GM21619 (cell line): ENCODE data around the gene TCF3.
"Not testable (repeated sequence)": the region's sequence is repeated elsewhere in the genome, so short reads cannot be mapped to it uniquely, and the experiment has no call there.

ENCODE experiments used
- ATAC-seq: cut with Tn5 transposase; IDR thresholded peaks from one replicate; pipeline ENCODE4 v1.9.1; 2021; ENCODE audit not compliant: unreplicated experiment

TCF3 gene

DNA sequence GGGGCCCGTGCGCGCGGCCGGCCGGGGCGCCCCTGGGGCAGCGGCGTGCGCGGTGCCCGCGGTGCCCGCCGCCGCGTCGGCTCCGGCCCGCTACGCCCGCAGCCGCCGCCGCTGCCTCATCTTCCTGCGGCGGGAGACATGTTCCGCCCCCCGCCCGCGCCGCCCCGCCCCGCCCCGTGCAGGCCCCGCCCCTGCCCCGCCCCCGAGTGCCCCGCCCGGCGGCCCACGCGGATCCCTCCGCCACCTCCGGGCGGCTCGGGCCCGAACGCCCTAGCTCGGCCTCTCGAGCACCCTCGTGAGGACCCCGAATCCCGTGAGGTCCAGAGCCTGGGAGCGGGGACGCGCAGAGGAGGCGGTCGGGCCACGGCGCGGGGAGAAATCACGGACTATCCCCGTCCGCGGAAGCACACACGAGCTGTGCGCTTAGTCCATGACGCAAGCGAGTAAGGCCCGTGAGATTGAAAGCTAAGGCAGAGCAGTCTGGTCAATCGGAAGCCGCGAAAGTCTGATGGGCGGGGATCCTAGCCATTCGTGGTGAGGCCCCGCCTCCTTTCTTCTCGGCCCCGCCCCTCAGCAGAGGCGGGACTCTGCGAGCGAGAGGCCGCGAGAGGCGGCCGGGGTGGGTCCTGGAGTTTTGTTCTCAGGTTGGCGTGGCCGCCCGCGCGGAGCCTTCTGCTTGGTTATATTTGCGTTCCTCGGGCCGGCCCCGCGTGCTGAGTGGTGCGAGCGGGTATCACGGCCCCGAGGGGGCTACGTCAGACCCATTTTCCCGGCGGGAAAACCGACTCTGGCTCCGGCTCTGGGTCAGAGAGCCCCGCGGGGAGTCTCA, at the start of gene TCF3:
Gene TCF3, minus strand, starts transcription at position 145 of the 829 bp plus-strand sequence. CDS start 2,367 bp downstream, outside the sequence.
- ATAC-seq: peak; percentile 61

DNA sequence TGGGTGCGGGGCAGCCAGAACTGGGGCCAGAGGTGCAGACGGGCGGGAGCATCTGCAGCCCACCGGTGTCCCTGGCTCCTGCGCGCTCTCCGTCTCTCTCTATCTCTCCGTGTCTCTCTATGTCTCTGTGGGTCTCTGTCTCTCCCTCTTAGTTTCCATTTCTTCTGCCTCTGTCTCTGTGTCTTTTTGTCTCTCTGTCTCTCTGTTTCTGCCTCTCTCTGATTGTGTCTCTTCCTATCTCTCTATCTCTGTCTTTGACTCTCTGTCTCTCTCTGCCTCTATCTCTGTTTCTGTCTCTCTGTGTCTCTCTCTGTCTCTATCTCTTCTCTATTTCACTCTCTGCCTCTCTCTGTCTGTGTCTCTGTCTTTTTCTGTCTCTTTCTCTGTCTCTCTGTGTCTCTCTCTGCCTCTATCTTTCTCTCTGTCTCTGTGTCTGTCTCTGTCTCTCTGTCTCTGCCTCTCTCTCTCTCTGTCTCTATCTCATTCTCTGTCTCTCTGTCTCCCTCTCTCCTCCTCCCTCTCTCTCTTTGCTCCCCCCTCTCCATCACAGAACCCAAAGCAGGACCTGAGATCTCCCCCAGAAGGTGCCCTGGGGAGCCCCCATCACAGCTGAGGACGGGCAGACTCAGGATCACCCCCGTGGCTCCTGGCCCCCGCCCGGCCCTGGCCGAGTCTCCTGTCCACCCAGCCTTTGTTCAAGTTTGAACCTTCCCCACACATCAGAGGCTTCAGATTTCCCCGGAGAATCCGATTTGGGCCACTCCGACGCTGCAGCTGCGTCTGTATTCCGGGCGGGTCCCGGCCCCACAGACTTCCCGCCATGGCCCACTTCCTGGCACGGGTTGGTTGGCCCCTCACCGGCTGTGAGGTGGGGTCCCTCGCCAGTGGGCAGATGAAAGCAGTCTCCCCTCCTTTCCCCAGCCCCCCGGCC, 48.6 kb upstream of the TCF3 start:
- ATAC-seq: no peak

- ATAC-seq: no peak
Observed at GRCh38 chr19:1699998-1700732, 47.8 kb upstream of the TCF3 start.

- ATAC-seq: no peak
Observed at GRCh38 chr19:1699386-1699785, 47.0 kb upstream of the TCF3 start.

- ATAC-seq: no peak
Observed at GRCh38 chr19:1698636-1699035, 46.2 kb upstream of the TCF3 start.

- ATAC-seq: not testable (repeated sequence)
Observed at GRCh38 chr19:1695481-1695880, 43.1 kb upstream of the TCF3 start.

DNA sequence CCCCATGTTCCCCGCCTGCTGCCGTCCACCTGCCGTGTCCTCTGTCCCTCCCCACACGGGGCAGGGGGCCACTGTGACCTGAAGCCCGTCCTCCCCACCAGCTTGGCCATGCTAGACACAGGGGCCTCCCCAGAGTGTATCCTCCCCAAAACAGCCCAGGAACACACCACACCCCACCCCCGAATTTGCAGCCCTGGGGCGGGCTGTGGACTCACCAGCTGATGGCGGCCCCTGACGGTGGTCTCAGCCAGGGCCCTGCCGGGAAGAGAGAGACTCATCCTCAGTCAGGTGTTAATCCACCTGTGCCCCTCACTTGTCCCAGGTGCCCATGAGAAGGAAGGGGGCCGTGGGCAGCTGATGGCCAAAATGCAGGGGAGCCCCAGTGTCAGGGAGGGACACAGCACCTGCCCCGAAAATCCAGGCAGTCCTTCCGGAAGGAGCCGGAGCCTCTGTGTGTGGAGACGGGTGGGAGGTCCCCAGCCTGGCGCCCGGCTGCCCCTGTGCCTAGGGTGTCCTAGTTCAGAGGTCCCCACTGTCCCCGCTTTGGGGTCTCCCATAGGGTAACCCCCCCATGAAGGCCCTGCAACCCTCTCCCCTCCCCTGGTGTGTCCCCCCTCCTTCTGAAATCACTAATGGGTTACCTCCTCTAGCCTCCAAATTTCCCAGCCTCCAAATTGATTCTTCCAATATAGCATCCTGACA, 39.3 kb upstream of the TCF3 start:
- ATAC-seq: no peak

DNA sequence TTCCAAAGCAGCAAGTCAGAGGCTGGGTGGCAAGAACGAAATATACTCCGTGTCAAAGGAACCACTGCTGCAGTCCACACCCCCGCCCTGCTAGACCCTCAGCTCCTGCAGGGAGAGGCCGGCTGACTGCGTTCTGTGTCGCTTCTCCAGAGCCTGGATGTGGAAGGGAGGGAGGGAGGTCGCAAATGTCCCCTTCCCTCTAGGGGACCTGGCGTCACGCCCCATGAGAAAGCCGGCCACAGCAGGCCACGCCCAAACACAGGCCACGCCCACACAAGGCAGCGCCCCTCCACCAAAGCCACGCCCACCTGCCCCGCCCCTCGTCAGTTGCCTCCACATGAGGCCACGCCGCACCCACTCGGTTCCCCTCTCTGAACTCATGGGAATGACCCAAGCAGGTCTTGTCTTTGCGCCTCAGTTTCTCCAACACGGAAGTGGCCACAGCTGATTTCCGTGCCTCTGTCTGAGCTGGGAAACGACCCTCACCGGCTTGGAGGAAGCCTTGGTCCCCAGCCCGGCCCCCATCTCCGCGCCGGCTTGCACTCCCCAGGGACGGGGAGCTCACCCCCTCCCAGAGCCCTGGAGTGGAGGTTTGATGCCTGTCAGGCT, 38.4 kb upstream of the TCF3 start:
- ATAC-seq: no peak

GRCh38 chr19:1685785-1686184, 33.4 kb upstream of the TCF3 start:
- not testable (repeated sequence) for ATAC-seq

GRCh38 chr19:1685046-1685445, 32.6 kb upstream of the TCF3 start:
- ATAC-seq: no peak

DNA sequence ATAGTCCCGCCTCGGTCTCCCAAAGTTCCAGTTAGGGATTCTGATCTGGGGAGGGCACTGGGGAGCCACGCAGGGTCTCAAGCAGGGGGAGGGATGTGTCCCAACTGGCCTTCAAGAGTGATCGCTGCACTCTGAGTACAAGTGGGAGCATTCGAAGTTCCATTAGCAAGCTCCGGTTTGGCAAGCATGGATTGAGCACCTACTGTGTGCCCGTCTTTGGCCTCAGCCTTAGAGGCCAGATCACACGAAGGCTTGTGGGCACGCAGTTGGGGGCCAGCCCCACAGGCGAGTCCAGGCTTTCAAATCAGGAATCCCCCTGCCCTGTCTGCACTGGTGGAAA, 32.1 kb upstream of the TCF3 start:
- ATAC-seq: no peak

- no peak for ATAC-seq
Observed at GRCh38 chr19:1683869-1684572, 31.6 kb upstream of the TCF3 start.

- ATAC-seq: no peak
Observed at GRCh38 chr19:1680976-1681375, 28.6 kb upstream of the TCF3 start.

- no peak for ATAC-seq
Observed at GRCh38 chr19:1678073-1678472, 25.7 kb upstream of the TCF3 start.

GRCh38 chr19:1676351-1677266, 24.2 kb upstream of the TCF3 start:
- ATAC-seq: no peak

GRCh38 chr19:1675633-1676350, 23.4 kb upstream of the TCF3 start:
- no peak for ATAC-seq

- ATAC-seq: no peak
Observed at GRCh38 chr19:1674293-1674679, 21.9 kb upstream of the TCF3 start.
